GM19452 (cell line): Measurements from ENCODE around the gene KPNA3.
A peak's percentile ranks its signal among the peaks of the same experiment; 100 is the strongest.
"Not testable (repeated sequence)": the region's sequence is repeated elsewhere in the genome, so short reads cannot be mapped to it uniquely, and the experiment has no call there.

Source experiments
- ATAC-seq: cut with Tn5 transposase; IDR thresholded peaks from one replicate; pipeline ENCODE4 v1.9.1; 2021; ENCODE audit not compliant: unreplicated experiment

KPNA3 gene

DNA sequence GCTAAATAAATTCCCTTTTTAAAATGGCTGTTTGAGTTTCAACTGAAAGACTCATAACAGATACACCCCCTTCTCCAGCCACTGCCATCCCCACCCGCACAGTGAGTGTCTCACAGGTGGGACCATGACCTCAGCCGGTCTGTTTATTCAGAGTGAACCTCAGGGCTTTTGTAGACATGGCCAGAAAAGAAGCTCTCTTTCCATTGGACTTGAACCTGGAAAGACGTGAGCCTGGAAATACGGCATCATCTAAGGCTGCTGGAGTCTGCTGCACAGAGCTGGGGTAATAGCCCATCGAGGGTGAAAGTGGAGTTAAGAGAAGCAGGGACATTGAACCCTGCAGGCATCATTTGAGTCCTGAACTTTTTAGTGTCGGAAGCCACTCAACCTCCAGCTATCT, 15.2 kb upstream of the KPNA3 start:
- no peak for ATAC-seq

- no peak for ATAC-seq
These were observed 13.6 kb upstream of the KPNA3 start for GRCh38 chr13:49806126-49806536.

DNA sequence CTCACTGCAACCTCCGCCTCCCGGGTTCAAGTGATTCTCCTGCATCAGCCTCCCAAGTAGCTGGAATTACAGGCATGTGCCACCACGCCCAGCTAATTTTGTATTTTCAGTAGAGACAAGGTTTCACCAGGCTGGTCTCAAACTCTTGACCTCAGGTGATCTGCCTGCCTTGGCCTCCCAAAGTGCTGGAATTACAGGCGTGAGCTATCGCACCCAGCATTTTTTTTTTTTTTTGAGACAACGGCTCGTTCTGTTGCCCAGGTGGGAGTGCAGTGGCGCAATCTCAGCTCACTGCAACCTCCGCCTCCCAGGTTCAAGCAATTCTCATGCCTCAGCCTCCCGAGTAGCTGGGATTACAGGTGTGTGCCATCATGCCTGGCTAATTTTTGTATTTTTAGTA, 10.6 kb upstream of the KPNA3 start:
- ATAC-seq = not testable (repeated sequence)

DNA sequence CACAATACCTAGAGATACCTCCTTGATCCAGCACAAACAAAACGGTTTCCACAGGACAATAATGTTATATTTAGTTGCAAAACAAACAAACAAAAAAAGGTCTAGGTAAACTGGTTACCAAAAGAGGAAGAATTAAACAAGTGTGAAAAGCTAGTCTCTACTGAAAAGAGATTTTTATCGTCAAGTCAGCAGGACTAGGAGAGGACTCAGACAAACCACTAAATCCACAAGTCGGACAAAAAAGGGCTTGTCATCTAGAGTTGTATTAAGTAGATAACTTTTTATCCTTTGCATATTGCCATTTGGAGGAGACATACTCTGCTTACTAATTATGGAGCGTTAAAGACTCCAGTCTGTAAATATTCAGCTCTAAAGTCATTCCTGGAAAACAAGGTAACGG, 9.9 kb upstream of the KPNA3 start:
- ATAC-seq = no peak

DNA sequence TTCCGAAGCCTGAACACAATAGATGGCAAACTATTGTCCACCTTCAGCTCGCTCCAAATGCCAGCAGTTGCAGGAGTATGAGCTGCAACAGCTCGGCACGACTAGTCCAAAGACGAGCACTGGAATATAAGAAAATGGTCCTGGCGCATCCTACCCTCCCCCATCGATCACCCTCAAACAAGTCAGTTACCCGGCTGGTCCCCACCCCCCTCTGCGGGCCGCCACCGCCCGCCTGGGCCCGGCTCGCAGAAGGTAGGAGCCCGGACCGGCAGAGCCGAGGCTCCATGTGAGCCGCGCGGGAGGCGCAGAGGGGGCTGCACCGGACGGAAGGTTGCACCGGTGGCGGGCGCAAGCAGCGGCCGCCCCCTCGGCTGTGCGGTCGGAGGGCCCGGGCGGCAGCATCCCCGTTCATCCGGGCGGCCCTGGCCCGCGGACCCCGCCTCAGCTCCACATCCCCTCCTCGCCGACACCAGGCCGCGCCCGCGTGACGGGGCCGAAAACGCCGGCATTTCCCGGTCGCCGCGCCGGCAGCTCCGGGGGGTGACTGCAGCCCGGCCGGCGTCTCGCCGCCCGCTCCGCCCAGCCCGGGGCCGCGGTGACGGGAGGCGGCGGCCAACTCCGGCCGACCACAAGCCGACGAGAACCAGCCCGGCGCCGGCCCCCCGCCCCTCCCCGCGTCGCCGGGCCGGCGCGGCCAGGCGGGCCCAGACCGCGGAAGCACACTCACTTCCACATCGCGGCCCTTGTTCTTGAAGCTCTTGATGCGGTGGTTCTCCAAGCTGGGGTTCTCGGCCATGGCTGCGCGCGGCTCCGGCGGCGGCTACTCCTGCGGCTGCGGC, 552 bp downstream of the KPNA3 start:
- peak; percentile 22 for ATAC-seq

GRCh38 chr13:49791315-49791710, 1.2 kb downstream of the KPNA3 start:
- no peak for ATAC-seq

DNA sequence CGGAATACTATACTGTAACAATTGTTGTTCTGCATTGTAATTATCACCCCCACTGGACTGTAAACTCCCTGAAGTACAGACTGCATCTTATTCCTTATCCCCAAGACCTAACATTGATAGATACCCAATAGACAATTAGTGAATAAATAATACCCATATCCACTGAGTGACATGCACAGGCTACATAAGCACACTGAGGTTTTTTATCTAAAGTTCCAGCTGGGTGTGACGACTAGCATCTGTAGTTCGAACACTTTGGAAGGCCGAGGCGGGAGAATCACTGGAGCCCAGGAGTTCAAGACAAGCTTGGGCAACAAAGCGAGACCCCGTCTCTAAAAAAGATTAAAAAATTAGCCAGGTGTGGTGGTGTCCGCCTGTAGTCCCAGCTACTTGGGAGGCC, 2.5 kb downstream of the KPNA3 start:
- ATAC-seq = no peak

DNA sequence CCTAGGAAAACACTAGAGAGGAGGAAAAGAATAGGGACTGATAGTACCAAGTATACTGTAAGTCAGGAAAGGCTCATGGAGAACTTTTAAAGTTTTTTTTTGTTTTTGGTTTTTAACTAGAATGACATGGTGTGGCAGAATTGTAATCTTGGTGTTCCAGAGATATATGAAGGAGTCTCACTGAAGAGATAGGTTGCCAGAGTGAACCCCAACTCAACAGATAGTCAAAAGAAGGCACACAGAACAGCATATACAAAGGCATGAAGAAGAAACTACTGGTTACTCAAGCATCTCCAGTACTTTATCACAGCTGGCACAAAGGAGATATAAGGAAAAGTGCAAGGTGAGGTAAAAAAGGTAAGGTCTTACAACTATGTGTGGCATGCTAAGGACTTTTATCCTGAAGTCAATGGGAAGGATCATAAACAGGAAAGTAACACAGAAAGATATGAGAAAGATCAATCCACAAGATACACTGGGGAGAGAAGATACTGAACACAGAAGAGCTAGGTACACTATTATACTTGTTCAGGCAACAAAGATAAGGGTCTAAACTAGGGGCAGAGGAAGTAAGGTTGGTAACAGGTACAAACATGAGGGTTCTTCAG, 6.0 kb downstream of the KPNA3 start:
- ATAC-seq = no peak

GRCh38 chr13:49784886-49785570, 7.5 kb downstream of the KPNA3 start:
- no peak for ATAC-seq

DNA sequence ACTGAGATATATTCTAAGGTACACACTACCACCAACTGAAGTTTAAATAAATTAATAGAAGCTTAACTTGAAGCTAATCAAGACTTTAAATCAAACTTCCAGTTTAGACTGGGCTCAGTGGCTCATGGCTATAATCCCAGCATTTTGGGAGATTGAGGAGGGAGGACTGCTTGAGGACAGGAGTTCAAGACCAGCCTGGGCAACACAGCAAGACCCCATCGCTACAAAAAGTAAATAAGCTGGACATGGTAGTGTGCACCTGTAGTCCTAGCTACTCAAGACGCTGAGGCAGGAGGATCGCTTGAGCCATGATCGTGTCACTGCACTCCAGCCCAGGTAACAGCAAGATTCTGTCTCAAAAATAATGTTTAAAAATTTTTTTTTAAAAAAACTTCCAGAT, 8.6 kb downstream of the KPNA3 start:
- ATAC-seq = no peak

DNA sequence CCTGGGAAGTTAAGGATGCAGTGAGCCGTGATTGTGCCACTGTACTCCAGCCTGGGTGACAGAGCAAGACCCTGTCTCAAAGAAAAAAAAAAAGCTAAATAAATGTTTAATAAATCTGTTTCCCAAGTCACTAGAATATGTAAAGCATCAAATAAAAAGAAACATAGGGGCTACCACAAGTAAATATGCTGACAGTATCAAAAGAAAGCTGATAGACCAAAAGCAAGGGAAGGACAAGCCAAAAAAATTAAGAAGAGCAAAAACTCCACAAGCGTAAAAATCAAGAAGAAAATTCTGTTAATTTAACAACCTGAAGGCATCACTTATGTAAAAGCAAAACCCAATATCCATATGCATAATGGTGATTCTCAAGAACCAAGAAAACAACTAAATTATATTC, 9.7 kb downstream of the KPNA3 start:
- no peak for ATAC-seq

DNA sequence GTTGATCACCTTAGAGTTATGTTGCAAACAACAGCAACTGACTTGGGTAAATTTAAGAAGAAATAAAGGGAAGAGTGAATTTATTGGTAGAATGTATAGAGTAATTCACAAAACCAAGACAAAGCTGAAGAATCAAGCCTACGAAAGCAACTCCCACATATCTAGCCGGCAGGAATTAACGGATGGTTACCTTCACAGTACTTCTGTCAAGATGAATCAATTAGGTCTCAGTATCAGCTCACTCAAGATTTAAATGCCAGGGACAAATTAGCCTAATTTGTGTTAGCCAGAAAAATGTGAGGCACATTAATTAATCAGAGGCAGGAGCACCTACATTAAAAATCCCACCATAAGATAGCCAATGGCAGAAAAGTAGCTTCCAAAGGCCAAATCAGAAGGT, 10.7 kb downstream of the KPNA3 start:
- no peak for ATAC-seq

- no peak for ATAC-seq
These were observed 12.8 kb downstream of the KPNA3 start for GRCh38 chr13:49779721-49780120.

DNA sequence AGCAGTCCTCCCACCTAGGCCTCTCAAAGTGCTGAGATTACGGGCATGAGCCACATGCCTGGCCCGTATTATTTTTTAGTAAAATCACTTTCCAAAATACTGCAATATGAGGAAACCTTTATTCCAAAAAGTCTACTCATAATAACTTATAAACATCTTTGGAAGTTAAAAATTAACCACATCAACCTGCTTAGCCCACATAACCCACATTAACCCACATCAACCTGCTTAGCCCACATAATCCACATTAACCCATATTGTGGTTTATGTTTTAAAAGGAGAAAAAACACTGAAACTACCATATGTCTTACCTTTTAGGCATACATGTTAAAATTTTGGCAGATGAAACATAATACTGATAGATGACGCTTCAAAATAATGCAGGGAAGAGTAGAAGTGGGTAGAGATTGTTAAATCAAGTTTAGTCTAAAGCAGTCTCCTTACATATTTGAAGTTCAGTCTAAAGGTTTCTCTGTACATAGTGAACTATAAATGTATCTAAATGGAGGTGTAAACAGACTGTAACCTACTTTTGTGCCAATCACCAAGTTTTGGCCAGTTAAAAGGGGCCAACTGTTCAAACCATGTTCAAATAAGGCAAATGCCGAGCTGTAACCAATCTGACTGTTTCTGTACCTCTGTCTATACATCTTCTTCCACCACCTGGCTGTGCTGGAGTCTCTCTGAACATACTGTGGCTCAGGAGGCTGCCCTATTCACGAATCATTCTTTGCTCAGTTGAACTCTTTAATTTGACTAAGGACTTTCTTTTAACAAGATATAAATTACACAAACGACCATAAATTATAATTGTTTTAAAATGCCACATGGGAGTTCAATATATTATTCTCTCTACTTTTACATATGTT, 14.5 kb downstream of the KPNA3 start:
- ATAC-seq = no peak

DNA sequence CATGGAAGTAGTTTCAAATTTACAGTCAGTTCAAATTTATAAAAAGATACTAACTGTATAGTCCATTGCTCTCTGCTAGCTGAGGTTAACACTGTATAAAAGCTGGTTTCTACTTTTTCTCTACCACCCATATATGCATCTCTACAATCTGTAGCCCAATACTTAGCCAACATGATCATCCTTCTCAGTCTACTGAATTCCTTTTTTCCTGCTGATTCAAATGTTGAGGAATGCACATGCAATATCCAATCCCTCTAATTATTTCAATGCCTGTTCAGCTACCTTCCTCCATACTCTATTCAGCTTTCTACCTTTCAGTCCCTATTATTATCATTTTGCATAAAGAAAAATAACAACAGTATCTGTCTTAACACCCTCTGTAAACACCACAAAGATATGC, 15.6 kb downstream of the KPNA3 start:
- no peak for ATAC-seq

DNA sequence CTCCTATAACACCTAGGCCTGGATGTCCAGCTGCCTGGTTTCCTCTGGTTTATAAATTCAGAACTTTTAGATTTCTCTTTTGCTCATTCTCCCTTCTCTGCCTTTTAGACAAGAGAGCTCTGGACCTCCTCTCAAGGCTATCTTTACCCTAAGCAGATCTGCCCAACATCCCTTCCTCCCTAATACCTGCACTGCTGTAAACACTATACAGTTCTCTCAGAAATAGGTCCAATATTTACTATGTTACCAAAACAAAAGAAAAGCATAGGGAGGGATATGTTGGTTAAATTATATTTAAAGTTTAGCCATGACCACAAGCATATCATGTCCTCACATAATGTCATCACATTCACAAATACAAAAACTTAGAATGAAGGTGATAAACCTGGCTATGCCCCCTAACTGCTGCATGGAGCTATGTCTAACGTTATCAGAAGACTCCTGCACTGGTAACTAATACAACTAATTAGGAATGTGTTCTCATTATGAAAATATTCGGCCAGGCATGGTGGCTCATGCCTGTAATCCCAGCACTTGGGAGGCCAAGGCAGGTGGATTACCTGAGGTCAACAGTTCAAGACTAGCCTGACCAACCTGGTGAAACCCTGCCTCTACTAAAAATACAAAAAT, 18.0 kb downstream of the KPNA3 start:
- no peak for ATAC-seq

DNA sequence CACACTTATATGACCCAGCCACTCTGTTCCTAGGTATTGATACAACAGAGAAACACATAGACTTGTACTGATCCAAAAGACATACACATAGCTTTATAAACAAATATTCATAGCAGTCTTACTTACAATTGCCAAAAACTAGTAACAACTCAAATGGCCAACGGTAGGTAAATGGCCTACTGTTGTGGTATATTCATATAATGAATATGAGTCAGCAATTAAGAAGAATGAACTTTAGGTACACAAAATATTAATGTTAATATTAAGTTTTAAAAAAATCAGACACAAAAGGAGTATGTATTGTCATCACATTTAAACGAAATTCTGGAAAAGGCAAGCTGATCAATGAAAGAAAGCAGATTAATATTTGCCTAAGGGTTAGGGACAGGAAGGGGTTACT, 19.7 kb downstream of the KPNA3 start:
- ATAC-seq = no peak

DNA sequence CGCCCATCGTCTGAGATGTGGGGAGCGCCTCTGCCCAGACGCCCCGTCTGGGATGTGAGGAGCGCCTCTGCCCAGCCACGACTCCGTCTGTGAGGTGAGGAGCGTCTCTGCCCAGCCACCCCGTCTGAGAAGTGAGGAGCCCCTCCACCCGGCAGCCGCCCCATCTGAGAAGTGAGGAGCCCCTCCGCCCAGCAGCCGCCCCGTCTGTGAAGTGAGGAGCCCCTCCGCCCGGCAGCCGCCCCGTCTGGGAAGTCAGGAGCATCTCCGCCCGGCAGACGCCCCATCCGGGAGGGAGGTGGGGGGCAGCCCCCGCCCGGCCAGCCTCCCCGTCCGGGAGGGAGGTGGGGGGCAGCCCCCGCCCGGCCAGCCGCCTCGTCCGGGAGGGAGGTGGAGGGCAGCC, 30.7 kb downstream of the KPNA3 start:
- not testable (repeated sequence) for ATAC-seq

DNA sequence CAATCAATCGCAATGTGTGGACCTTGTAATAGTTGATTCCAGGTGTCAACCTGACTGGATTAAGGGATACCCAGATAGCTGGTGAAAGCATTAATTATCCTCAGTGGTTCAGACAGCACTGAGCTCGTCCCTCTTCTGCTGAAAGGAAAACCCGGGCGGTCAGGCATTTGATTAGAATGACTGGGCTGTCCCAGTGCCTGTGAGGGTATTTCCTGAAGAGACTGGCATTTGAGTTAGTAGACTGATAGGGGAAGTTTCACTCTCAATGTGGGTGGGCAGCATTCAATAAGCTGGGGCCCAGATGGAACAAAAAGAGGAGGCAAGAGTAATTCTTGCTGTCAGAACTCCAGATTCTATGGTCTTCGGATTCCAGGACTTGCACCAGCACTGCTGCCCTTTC, 31.9 kb downstream of the KPNA3 start:
- no peak for ATAC-seq

- ATAC-seq = no peak
These were observed 33.0 kb downstream of the KPNA3 start for GRCh38 chr13:49759503-49759902.

GRCh38 chr13:49756263-49756662, 36.2 kb downstream of the KPNA3 start:
- no peak for ATAC-seq
